Neuron (in vitro differentiated cells): ENCODE results near the gene TNKS2.

Source experiments
- H2AFZ ChIP-seq: one replicate; pipeline ENCODE4 v1.6.1; 2013; ENCODE audit warnings: low read depth, mild to moderate bottlenecking, inconsistent platforms, low read length, moderate library complexity
- H3K27me3 ChIP-seq: one replicate; pipeline ENCODE4 v1.6.1; 2013; ENCODE audit warnings: low read length; ENCODE audit not compliant: insufficient read depth
- H3K36me3 ChIP-seq: one replicate; pipeline ENCODE4 v1.6.1; 2013; ENCODE audit warnings: low read length; ENCODE audit not compliant: insufficient read depth
- H3K4me1 ChIP-seq: one replicate; pipeline ENCODE4 v1.6.1; 2013; ENCODE audit warnings: low read length; ENCODE audit not compliant: insufficient read depth
- H3K4me3 ChIP-seq: 2 replicates; pipeline ENCODE4 v1.5.1; 2013; ENCODE audit warnings: mild to moderate bottlenecking, low read length, moderate library complexity
- H3K9me3 ChIP-seq: one replicate; pipeline ENCODE4 v1.6.1; 2013; ENCODE audit warnings: low read length

TNKS2 gene

GRCh38 chr10:91775731-91776130, 22.5 kb upstream of the TNKS2 start:
- Histone ChIP-seq H2AFZ (no peak overlapping the region), H3K9me3 (no peaks in the 10 kb centered on the region), H3K4me3 (no peak overlapping the region), H3K4me1 (no peaks in the 10 kb centered on the region), H3K36me3 (no peaks in the 10 kb centered on the region), H3K27me3 (no peaks in the 10 kb centered on the region)

GRCh38 chr10:91776266-91776665, 22.0 kb upstream of the TNKS2 start:
- no peaks in the 10 kb centered on the region for H3K36me3 ChIP-seq
- no peaks in the 10 kb centered on the region for H3K27me3 ChIP-seq
- no peak overlapping the region for H3K4me3 ChIP-seq
- no peak overlapping the region for H2AFZ ChIP-seq
- no peaks in the 10 kb centered on the region for H3K9me3 ChIP-seq
- H3K4me1 ChIP-seq: no peaks in the 10 kb centered on the region

- H3K9me3 ChIP-seq: no peaks in the 10 kb centered on the region
- no peak overlapping the region for H3K4me3 ChIP-seq
- H2AFZ ChIP-seq: no peak overlapping the region
- no peaks in the 10 kb centered on the region for H3K36me3 ChIP-seq
- no peaks in the 10 kb centered on the region for H3K4me1 ChIP-seq
- no peaks in the 10 kb centered on the region for H3K27me3 ChIP-seq
Observed at GRCh38 chr10:91778485-91778884, 19.7 kb upstream of the TNKS2 start.

GRCh38 chr10:91779011-91779605, 19.1 kb upstream of the TNKS2 start:
- H3K9me3 ChIP-seq: no peaks in the 10 kb centered on the region
- H3K36me3 ChIP-seq: no peaks in the 10 kb centered on the region
- no peaks in the 10 kb centered on the region for H3K4me1 ChIP-seq
- no peak overlapping the region for H2AFZ ChIP-seq
- H3K27me3 ChIP-seq: no peaks in the 10 kb centered on the region
- no peak overlapping the region for H3K4me3 ChIP-seq

GRCh38 chr10:91782539-91782938, 15.7 kb upstream of the TNKS2 start:
- Histone ChIP-seq H3K27me3 (no peaks in the 10 kb centered on the region), H3K4me1 (no peaks in the 10 kb centered on the region), H3K9me3 (no peaks in the 10 kb centered on the region), H3K4me3 (no peak overlapping the region), H3K36me3 (no peaks in the 10 kb centered on the region), H2AFZ (no peak overlapping the region)

DNA sequence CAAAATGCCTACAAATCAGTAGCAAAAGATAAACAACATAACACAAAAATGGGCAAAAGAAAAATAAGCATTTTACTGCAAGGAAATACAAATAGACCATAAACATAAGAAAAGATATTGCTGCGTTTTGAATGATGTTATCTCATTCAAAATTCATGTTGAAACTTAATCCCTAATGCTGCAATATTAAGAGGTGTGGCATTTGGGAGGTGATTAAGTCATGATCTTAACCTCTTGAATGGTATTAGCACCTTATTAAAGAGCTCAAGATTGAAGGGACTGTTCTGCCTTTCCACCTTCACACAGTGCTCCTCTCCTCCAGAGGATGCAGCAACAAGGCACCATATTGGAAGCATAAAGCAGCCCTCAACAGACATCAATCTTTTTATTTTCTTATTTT, 12.4 kb upstream of the TNKS2 start:
- Histone ChIP-seq H3K36me3 (no peaks in the 10 kb centered on the region), H3K9me3 (no peaks in the 10 kb centered on the region), H3K27me3 (no peaks in the 10 kb centered on the region), H3K4me1 (no peaks in the 10 kb centered on the region), H3K4me3 (no peak overlapping the region), H2AFZ (no peak overlapping the region)

- Histone ChIP-seq H3K4me3 (no peak overlapping the region), H3K27me3 (no peaks in the 10 kb centered on the region), H2AFZ (no peak overlapping the region), H3K36me3 (no peaks in the 10 kb centered on the region), H3K4me1 (no peaks in the 10 kb centered on the region), H3K9me3 (no peaks in the 10 kb centered on the region)
Observed at GRCh38 chr10:91787258-91787657, 11.0 kb upstream of the TNKS2 start.

GRCh38 chr10:91787810-91788209, 10.4 kb upstream of the TNKS2 start:
- Histone ChIP-seq H3K36me3 (no peaks in the 10 kb centered on the region), H3K9me3 (no peaks in the 10 kb centered on the region), H3K4me3 (no peak overlapping the region)

DNA sequence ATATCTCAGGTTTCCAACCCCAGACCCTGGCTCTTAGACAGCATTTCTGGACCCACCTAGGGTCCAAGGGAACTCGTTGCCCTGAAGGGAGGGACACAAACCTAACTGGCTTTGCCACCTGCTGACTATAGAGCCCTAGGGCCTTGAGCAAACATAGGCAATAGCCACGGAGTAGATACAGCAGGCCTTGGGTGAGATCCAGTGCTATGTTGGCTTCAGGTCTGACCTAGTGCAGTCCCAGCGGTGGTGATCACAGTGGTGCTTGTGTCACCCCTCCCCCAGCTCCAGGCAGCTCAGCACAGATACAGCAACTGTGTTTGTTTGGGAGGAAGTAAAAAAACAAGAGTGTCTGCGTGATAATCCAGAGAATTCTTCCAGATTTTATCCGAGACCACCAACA, 9.7 kb upstream of the TNKS2 start:
- Histone ChIP-seq H3K9me3 (no peaks in the 10 kb centered on the region), H2AFZ (no peak overlapping the region), H3K27me3 (no peaks in the 10 kb centered on the region), H3K4me1 (no peaks in the 10 kb centered on the region), H3K4me3 (no peak overlapping the region), H3K36me3 (no peaks in the 10 kb centered on the region)

More at GRCh38 chr10:91787810-91788209, 10.4 kb upstream of the TNKS2 start:
- H3K27me3 ChIP-seq: no peaks in the 10 kb centered on the region
- no peak overlapping the region for H2AFZ ChIP-seq
- no peaks in the 10 kb centered on the region for H3K4me1 ChIP-seq

- Histone ChIP-seq H3K27me3 (no peaks in the 10 kb centered on the region), H2AFZ (peak overlapping the region; percentile 80), H3K4me3 (peak overlapping the region; percentile 98)
Observed at GRCh38 chr10:91796331-91797047, 1.7 kb upstream of the TNKS2 start.

DNA sequence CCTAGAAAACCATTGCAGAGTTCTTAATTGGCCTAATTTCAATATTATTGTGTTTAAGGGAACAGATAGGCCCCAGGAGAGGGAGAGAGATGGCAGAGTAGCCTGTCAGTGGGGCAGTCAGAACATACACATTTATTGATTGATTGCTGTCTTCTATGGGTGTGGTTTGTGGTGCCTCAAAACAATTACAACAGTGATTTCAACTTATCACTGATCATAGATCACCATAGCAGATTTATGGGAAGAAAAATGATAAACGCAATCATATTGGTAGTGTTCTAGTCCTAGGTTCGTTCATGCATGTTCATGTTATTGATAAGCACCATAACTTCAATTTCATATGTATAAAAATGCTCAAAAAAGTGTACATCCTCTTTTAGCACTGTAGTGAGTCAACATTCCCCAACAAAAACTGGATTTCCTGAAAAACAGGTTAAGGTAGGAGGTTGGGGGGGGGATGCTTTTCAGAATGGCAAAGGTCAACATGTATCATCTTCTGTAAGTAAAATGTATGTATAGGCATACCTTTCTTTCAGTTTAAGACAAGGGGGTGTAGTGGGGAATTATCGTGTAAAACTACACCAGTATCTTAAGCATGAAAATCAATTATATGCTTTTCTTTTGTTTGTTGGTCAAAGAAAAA, 1.1 kb upstream of the TNKS2 start:
- H3K36me3 ChIP-seq: peaks cover 11% of the 10 kb centered on the region
- peaks cover under 1% of the 10 kb centered on the region for H3K9me3 ChIP-seq
- peak overlapping the region; percentile 80 for H2AFZ ChIP-seq
- H3K4me1 ChIP-seq: peaks cover 36% of the 10 kb centered on the region
- H3K4me3 ChIP-seq: peak overlapping the region; percentile 98
- H3K27me3 ChIP-seq: no peaks in the 10 kb centered on the region

More at GRCh38 chr10:91796331-91797047, 1.7 kb upstream of the TNKS2 start:
- H3K4me1 ChIP-seq: peaks cover 36% of the 10 kb centered on the region
- H3K36me3 ChIP-seq: peaks cover 5% of the 10 kb centered on the region
- H3K9me3 ChIP-seq: no peaks in the 10 kb centered on the region

DNA sequence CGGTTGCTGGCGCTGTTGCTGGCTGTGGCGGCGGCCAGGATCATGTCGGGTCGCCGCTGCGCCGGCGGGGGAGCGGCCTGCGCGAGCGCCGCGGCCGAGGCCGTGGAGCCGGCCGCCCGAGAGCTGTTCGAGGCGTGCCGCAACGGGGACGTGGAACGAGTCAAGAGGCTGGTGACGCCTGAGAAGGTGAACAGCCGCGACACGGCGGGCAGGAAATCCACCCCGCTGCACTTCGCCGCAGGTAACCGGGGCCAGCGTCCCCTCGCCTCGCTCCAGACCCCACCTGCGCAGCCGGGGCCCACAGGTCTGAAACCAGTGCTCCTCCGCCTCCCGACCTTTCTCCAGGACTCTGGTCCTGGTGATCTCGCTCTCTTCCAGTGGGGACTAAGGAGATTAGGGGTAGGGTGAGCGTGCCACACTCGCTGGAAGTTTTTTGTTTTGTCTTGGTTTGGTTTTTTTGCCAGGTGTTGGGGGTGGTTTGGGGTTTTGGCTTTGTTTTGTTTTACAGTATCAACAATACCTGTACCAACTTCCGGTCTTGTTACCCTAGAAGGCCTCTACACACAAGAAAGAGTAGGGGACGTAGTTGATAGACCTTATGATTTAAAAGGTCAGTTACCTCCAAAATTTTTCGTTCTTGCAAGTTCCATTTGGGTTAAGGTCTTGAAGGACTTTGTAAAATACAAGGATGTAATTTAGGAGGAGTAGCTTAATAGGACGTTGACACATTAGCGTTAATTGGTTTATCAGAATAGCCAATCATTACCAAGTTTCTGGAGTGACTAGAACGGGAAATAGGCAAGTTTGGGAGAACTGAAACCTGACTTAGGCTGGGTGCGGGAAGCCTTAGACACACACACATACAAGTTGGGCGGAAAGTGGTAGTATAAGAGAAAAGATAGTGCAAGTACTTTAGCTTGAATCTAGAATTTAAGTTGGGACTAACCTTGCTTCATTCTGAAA, 704 bp downstream of the TNKS2 start:
- Histone ChIP-seq H3K36me3 (peaks cover 29% of the 10 kb centered on the region), H3K4me1 (peaks cover 39% of the 10 kb centered on the region), H2AFZ (no peak overlapping the region), H3K27me3 (no peaks in the 10 kb centered on the region), H3K9me3 (peaks cover 4% of the 10 kb centered on the region), H3K4me3 (peak overlapping the region; percentile 98)

GRCh38 chr10:91799612-91799975, 1.4 kb downstream of the TNKS2 start:
- Histone ChIP-seq H3K9me3 (peaks cover 4% of the 10 kb centered on the region), H3K4me3 (peak overlapping the region; percentile 98), H3K27me3 (no peaks in the 10 kb centered on the region), H2AFZ (no peak overlapping the region), H3K4me1 (peaks cover 40% of the 10 kb centered on the region), H3K36me3 (peaks cover 36% of the 10 kb centered on the region)
